GM06990 (cell line): ENCODE results near the gene NKAPD1.
A peak's percentile ranks its signal among the peaks of the same experiment; 100 is the strongest.

Experiments used
- DNase-seq: peaks from one replicate; pipeline ENCODE4 v3.0.0-alpha.2; 2011; ENCODE audit not compliant: insufficient read length; ENCODE audit errors: extremely low read depth
- H3K27me3 ChIP-seq: replicated peaks from 2 replicates; pipeline ENCODE4 v1.6.0; 2011; ENCODE audit warnings: low read length; ENCODE audit not compliant: control insufficient read depth, insufficient read depth
- H3K36me3 ChIP-seq: 2 replicates; pipeline ENCODE4 v1.5.1; 2011; ENCODE audit warnings: low read length; ENCODE audit not compliant: control insufficient read depth, insufficient read depth
- H3K4me3 ChIP-seq: replicated peaks from 2 replicates; pipeline ENCODE4 v1.5.1; 2011; ENCODE audit warnings: low read depth, mild to moderate bottlenecking, control low read depth, low read length
- CTCF ChIP-seq: IDR thresholded peaks from 2 replicates; pipeline ENCODE4 v1.5.1; 2011; ENCODE audit warnings: low read length, control low read depth, mild to moderate bottlenecking, inconsistent platforms; ENCODE audit not compliant: insufficient read depth, poor library complexity, severe bottlenecking

NKAPD1 gene

DNA sequence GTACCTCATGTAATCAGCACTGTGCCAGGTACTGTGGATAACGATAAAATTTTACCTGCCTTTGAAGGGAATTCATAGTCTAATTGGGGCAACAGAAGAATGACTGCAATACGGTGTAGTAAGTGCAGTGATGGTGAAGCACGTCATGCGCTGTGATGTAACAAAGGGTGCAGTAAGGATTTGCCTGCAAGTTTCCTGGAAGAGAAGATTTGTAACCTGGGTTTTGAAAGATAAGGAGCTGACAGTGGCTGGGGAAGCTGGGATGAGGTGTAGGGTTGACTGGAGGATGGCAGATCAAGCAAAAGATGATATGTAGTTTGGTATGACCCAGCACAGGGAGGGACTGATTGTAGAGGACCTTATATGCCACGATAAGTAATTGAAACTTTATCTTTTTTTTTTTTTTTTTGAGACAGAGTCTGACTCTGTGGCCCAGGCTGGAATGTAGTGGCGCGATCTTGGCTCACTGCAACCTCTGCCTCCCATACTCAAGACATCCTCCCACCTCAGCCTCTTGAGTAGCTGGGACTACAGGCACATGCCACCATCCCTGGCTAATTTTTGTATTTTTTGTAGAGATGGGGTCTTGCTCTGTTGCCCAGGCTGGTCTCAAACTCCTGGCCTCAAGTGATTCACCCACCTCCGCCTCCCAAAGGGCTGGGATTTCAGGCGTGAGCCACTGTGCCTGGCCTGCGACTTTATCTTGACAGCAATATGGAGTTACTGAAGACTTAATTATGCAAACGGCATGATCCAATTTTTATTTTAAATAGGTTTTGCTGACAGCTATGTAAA is 23.8 kb downstream of the NKAPD1 start:
- no peak for DNase-seq
- H3K27me3 ChIP-seq, result no peaks in the 10 kb centered on the region
- H3K4me3 ChIP-seq, result no peak overlapping the region
- H3K36me3 ChIP-seq, result no peaks in the 10 kb centered on the region; the same call in none of the 2 replicates
- no peak for TF ChIP-seq CTCF

DNA sequence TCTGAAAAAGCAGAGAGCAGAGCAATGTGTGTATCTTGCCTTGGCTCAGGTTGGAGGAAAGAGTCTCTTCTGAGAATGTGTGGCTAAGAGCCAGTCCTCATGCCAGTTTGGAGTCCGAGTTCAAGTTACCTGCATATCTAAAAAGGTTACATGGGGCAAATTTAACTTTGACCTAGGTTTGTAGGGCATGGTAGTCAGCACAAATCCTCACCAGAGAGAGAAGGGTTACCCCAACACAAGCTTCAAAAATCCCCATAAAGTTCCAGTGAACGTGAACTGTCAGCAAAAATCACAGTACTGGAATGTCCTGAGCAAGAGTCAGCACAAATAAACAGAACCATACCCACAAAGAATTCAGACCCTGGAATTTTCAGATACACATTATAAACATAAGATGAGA is 26.4 kb downstream of the NKAPD1 start:
- Histone ChIP-seq H3K27me3 (no peaks in the 10 kb centered on the region), H3K4me3 (no peak overlapping the region), H3K36me3 (no peaks in the 10 kb centered on the region; the same call in none of the 2 replicates)
- no peak for DNase-seq
- TF ChIP-seq CTCF, result no peak

- no peak for DNase-seq
- Histone ChIP-seq H3K36me3 (no peaks in the 10 kb centered on the region), H3K27me3 (no peaks in the 10 kb centered on the region), H3K4me3 (no peak overlapping the region)
- no peak for TF ChIP-seq CTCF
Measured at GRCh38 chr11:112103446-112103845, 29.3 kb downstream of the NKAPD1 start.

DNA sequence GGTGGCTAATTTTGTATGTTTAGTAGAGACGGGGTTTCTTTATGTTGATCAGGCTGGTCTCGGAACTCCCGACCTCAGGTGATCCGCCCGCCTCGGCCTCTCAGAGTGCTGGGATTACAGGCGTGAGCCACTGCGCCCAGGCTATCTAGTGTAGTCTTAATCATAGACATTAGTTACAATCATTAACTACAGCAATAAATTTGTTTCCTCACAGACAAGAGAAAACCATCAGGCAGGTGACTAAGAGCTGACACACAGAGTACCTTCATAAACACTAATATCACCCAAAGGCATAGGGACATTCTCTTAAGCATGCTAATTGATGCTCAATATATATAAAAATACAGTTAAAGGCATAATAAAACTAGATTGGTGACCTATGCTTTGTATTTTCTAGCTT is 32.0 kb downstream of the NKAPD1 start:
- no peak for TF ChIP-seq CTCF
- no peaks in the 10 kb centered on the region for H3K27me3 ChIP-seq
- no peak for DNase-seq
- H3K36me3 ChIP-seq, result no peaks in the 10 kb centered on the region
- H3K4me3 ChIP-seq, result no peak overlapping the region

- H3K36me3 ChIP-seq, result no peaks in the 10 kb centered on the region
- no peak for DNase-seq
- no peaks in the 10 kb centered on the region for H3K27me3 ChIP-seq
- H3K4me3 ChIP-seq, result no peak overlapping the region
- TF ChIP-seq CTCF, result peak; percentile 71
Measured at GRCh38 chr11:112113539-112114457, 39.7 kb downstream of the NKAPD1 start.
